Spleen (tissue), 11 donors: Measurements from ENCODE around the gene HIVEP1. TPM values are rescaled to one million over a fixed set of nuclear protein-coding genes. Genes with fewer than 3 reads are reported as not detected.
"Not testable (repeated sequence)": the region's sequence is repeated elsewhere in the genome, so short reads cannot be mapped to it uniquely, and the experiment has no call there.

Source experiments
- DNase-seq: peaks from one replicate; pipeline ENCODE4 v3.0.0-alpha.2; 2020
- H3K27ac ChIP-seq, 8 donors: fragments of 200-600 bp; sonication (generic) in 7 of 8; 1 replicate in 4 of 8; 2 replicates in 4 of 8; pipeline versions ENCODE4 v1.5.0 to v1.8.0; 2016 to 2021; ENCODE audit warnings: inconsistent platforms in 4 of 8, mild to moderate bottlenecking in 4 of 8, moderate library complexity in 1 of 8
- H3K27me3 ChIP-seq, 7 donors: fragments of 200-600 bp; sonication (generic) in 6 of 7; replicated peaks in 1 of 7; 1 replicate in 4 of 7; 2 replicates in 3 of 7; pipeline versions ENCODE4 v1.5.0 to v1.8.0; 2016 to 2021; ENCODE audit warnings: inconsistent platforms in 3 of 7, mild to moderate bottlenecking in 1 of 7
- H3K36me3 ChIP-seq, 6 donors: fragments of 200-600 bp; sonication (generic) in 5 of 6; 1 replicate in 4 of 6; 2 replicates in 2 of 6; pipeline versions ENCODE4 v1.5.0 to v1.8.0; 2016 to 2021; ENCODE audit warnings: inconsistent platforms in 2 of 6
- H3K4me1 ChIP-seq, 6 donors: fragments of 200-600 bp; sonication (generic) in 5 of 6; 1 replicate in 3 of 6; 2 replicates in 3 of 6; pipeline versions ENCODE4 v1.5.0 to v1.8.0; 2016 to 2021; ENCODE audit warnings: inconsistent platforms in 3 of 6
- H3K4me3 ChIP-seq, 8 donors: fragments of 200-600 bp; sonication (generic) in 7 of 8; 1 replicate in 4 of 8; 2 replicates in 4 of 8; pipeline versions ENCODE4 v1.5.0 to v1.8.0; 2016 to 2021; ENCODE audit warnings: inconsistent platforms in 4 of 8, mild to moderate bottlenecking in 4 of 8, moderate library complexity in 2 of 8
- H3K9me3 ChIP-seq, 8 donors: fragments of 200-600 bp; sonication (generic) in 7 of 8; 1 replicate in 4 of 8; 2 replicates in 4 of 8; pipeline versions ENCODE4 v1.5.0 to v1.8.0; 2016 to 2021; ENCODE audit warnings: inconsistent platforms in 4 of 8
- POLR2A ChIP-seq, 3 donors: fragments of 450-650 bp; IDR thresholded peaks; one replicate each; pipeline ENCODE4 v1.5.1; 2017; ENCODE audit warnings: antibody characterized with exemption in 3 of 3, mild to moderate bottlenecking in 1 of 3
- POLR2AphosphoS5 ChIP-seq, 3 donors: sonication (generic); formaldehyde crosslinking; IDR thresholded peaks; one replicate each; pipeline ENCODE4 v1.5.1; 2017; ENCODE audit warnings: antibody characterized with exemption in 3 of 3
- WGBS, 5 donors: extraction: QIAGEN DNeasy Blood & Tissue Kit in 3 of 5; methylation state at CpG; one replicate each; pipeline versions ENCODE4 v1.1.5 to v1.1.7; 2013 to 2018; 5-methylcytosine and 5-hydroxymethylcytosine counted together
- intact Hi-C: fragments of 100-400 bp; cut with DNase I; formaldehyde crosslinking; loops from one replicate; pipeline ENCODE4 v1.15.0; 2023; ENCODE audit warnings: low total_unique reads
- polyA plus RNA-seq, 3 donors: library from polyadenylated mRNA; stranded (reverse); fragments of 200-250 nt; gene quantifications; one replicate each; pipeline ENCODE4 v1.2.1, GENCODE V29; 2013
- total RNA-seq, 7 donors: library from RNA; depleted of rRNA in 3 of 7; stranded (reverse); fragments of >200 nt in 3 of 7; fragmentation: NEBNext Ultra II Directional in 4 of 7; extraction: Animal tissue kit (Norgen Biotek cat#: 25700) in 4 of 7; gene quantifications; one replicate each; pipeline versions ENCODE4 v1.1.0 to v1.2.1, GENCODE V29; 2016 to 2021
- TF ChIP-seq, protein P1 (sequence below), 11 experiments: fragments of 200-600 bp in 7 of 11; fragments of 450-650 bp in 4 of 11; sonication (generic) in 4 of 11; IDR thresholded peaks in 8 of 11; conservative IDR thresholded peaks in 3 of 11; 1 replicate in 7 of 11; 2 replicates in 4 of 11; pipeline versions ENCODE4 v1.4.0 to v1.8.0; 2016 to 2021; ENCODE audit warnings: antibody characterized with exemption in 11 of 11, inconsistent platforms in 4 of 11, mild to moderate bottlenecking in 1 of 11
- donor health status: healthy with polysubstance abuse.
- donor health status: DM: no; HTN: no; CAD: no; lungs with moderate emphysema.
- donor health status: DM: no; HTN: no; CAD: no.
- donor health status: Bipolar disorder and iron deficiency.
- donor health status: healthy.
- donor health status: DM: no; HTN: no; CAD: no.
- donor health status: DM: yes; HTN: yes; CAD: no.

The HIVEP1 gene
- total and polyA plus RNA-seq, 10 donors: 2.8 to 64.1 (median 39.7) TPM

DNA sequence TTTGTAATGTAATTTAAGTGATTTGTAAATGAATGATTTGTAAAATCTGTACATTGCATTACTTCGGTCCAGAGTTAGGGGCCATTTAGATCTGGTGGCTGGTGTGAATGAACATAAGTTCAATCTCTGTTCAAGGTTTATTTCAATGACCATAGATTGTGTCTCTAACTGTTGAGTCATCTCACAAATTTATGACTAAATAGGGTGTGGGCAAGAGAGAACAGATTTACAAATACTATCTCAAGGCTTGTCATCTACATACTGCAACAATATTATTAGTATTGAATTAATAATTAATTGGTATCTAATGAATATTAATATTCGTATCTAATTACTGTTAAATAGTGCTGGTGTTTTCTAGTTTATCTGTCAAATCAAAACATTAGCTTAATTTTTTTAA, 162.8 kb downstream of the HIVEP1 start:
- no peaks in the 10 kb centered on the region for H3K27me3 ChIP-seq
- DNase-seq: no peak
- intact Hi-C loops: no loop called here
- no peaks in the 10 kb centered on the region for H3K36me3 ChIP-seq
- TF ChIP-seq POLR2AphosphoS5 (IDR thresholded peaks at IDR 0.05) (no peak), POLR2A (IDR thresholded peaks at IDR 0.05) (no peak)
- TF ChIP-seq, protein P1, sequence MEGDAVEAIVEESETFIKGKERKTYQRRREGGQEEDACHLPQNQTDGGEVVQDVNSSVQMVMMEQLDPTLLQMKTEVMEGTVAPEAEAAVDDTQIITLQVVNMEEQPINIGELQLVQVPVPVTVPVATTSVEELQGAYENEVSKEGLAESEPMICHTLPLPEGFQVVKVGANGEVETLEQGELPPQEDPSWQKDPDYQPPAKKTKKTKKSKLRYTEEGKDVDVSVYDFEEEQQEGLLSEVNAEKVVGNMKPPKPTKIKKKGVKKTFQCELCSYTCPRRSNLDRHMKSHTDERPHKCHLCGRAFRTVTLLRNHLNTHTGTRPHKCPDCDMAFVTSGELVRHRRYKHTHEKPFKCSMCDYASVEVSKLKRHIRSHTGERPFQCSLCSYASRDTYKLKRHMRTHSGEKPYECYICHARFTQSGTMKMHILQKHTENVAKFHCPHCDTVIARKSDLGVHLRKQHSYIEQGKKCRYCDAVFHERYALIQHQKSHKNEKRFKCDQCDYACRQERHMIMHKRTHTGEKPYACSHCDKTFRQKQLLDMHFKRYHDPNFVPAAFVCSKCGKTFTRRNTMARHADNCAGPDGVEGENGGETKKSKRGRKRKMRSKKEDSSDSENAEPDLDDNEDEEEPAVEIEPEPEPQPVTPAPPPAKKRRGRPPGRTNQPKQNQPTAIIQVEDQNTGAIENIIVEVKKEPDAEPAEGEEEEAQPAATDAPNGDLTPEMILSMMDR (IDR thresholded peaks at IDR 0.05 in 8 of 11, conservative IDR thresholded peaks at IDR 0.05 in 3 of 11): no peak
- no peak overlapping the region for H3K4me3 ChIP-seq
- H3K4me1 ChIP-seq: no peaks in the 10 kb centered on the region
- WGBS, 5 donors: 86 to 94% (median 93%) methylated on average over 2 of the region's 2 CpGs
- H3K27ac ChIP-seq: no peak overlapping the region
- peaks cover 0 to 5% (median 0%) of the 10 kb centered on the region in 8 donors for H3K9me3 ChIP-seq

DNA sequence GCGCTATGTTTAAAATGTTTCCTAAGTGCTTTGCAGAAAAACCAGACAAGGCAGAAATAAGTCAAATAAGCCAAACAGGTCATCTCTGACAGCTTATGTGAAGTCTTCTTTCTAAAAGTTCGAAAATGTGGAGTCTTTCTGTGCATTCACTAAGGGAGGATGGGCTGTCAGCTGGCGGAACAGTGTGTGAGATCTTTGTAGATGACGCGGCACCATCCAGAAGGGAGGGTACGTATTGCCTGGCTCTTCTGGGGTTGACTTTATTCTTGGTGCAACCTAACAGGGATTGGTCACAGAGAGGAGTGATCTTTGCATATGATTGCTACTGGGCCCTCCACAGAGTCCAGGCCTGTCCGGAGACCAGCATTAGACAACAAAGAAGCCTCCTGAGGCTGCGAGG, 163.5 kb downstream of the HIVEP1 start:
- peaks cover 0 to 5% (median 0%) of the 10 kb centered on the region in 8 donors for H3K9me3 ChIP-seq
- H3K36me3 ChIP-seq: no peaks in the 10 kb centered on the region
- no peak for DNase-seq
- H3K27ac ChIP-seq: no peak overlapping the region
- TF ChIP-seq POLR2AphosphoS5 (IDR thresholded peaks at IDR 0.05) (no peak), POLR2A (IDR thresholded peaks at IDR 0.05) (no peak)
- TF ChIP-seq, protein P1 (IDR thresholded peaks at IDR 0.05 in 8 of 11, conservative IDR thresholded peaks at IDR 0.05 in 3 of 11): no peak
- H3K4me1 ChIP-seq: no peaks in the 10 kb centered on the region
- intact Hi-C loops: no loop called here
- 91 to 96% (median 96%) methylated on average over 8 of the region's 8 CpGs for WGBS, 5 donors
- H3K27me3 ChIP-seq: no peaks in the 10 kb centered on the region
- H3K4me3 ChIP-seq: no peak overlapping the region

DNA sequence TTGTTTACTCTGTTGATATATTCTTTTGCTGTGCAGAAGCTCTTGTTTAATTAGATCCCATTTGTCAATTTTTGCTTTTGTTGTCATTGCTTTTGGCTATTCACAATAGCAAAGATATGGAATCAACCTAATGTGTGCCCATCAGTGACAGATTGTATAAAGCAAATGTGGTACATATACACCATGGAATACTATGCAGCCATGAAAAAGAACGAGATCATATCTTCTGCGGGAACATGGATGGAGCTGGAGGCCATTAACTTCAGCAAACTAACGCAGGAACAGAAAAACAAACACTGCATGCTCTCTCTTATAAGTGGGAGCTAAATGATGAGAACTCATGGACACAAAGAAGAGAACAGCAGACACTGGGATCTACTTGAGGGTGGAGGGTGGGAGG, 164.7 kb downstream of the HIVEP1 start:
- not testable (repeated sequence) for H3K36me3 ChIP-seq, H3K27me3 ChIP-seq
- 83 to 97% (median 97%) methylated on average over 3 of the region's 3 CpGs for WGBS, 5 donors

DNA sequence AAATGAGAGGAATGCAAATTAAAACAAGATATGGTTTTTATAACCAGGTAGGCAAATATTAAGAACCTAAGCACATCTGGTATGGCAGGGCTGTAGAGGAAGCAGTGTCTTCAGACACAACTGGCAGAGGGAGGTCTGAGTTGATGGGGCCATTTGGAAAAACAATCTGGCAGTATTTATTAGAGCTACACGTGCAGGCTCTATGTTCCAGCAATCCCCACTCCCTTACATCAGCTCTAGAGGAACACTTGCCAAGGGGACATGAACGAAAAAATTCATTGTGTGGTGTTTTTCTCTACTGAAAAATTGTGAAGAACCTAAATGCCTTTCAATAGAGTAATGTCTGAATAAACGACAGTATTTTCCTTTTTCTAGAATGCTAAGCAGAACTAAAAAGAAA, 166.4 kb downstream of the HIVEP1 start:
- H3K4me3 ChIP-seq: no peak overlapping the region
- no peak overlapping the region for H3K27ac ChIP-seq
- H3K9me3 ChIP-seq: peaks cover 0 to 5% (median 0%) of the 10 kb centered on the region in 8 donors
- H3K27me3 ChIP-seq: no peaks in the 10 kb centered on the region
- no peak for TF ChIP-seq POLR2AphosphoS5 (IDR thresholded peaks at IDR 0.05)
- no peak for TF ChIP-seq POLR2A (IDR thresholded peaks at IDR 0.05)
- TF ChIP-seq, protein P1 (IDR thresholded peaks at IDR 0.05 in 8 of 11, conservative IDR thresholded peaks at IDR 0.05 in 3 of 11): no peak
- 77 to 93% (median 88%) methylated on average over 3 of the region's 3 CpGs for WGBS, 5 donors
- intact Hi-C loops: no loop called here
- no peaks in the 10 kb centered on the region for H3K36me3 ChIP-seq
- no peak for DNase-seq
- no peaks in the 10 kb centered on the region for H3K4me1 ChIP-seq

More for the DNA sequence above, 164.7 kb downstream of the HIVEP1 start:
- H3K4me1 ChIP-seq, H3K4me3 ChIP-seq, DNase-seq, H3K9me3 ChIP-seq, H3K27ac ChIP-seq, intact Hi-C loops: not testable (repeated sequence)

DNA sequence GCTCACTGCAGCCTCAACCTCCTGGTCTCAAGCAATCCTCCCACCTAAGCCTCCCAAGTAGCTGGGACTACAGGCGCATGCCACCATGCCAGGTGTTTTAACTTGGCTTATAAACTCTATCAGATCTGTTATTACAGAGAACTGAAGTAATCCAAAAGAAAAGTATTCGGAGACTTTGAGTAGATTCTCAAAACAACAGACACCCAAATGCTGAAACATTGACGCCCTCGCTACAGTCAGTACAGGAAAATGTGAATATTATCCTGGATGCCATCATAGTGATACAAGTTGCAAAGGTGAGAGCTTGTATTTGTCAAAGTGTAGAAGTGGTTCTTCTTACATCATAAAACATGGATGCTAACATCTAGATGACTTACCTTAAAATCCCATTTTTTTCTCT, 169.4 kb downstream of the HIVEP1 start:
- no peaks in the 10 kb centered on the region for H3K4me1 ChIP-seq
- TF ChIP-seq POLR2A (IDR thresholded peaks at IDR 0.05): no peak
- TF ChIP-seq, protein P1 (IDR thresholded peaks at IDR 0.05 in 8 of 11, conservative IDR thresholded peaks at IDR 0.05 in 3 of 11): no peak
- TF ChIP-seq POLR2AphosphoS5 (IDR thresholded peaks at IDR 0.05): no peak
- H3K9me3 ChIP-seq: peaks cover 0 to 5% (median 0%) of the 10 kb centered on the region in 8 donors
- H3K27me3 ChIP-seq: no peaks in the 10 kb centered on the region
- no peak overlapping the region for H3K27ac ChIP-seq
- intact Hi-C loops: no loop called here
- 90 to 99% (median 97%) methylated on average over 4 of the region's 4 CpGs for WGBS, 5 donors
- no peaks in the 10 kb centered on the region for H3K36me3 ChIP-seq
- DNase-seq: no peak
- no peak overlapping the region for H3K4me3 ChIP-seq
